HG03520 (cell line): ENCODE measurements around the gene CADPS.

Experiments used
- ATAC-seq: cut with Tn5 transposase; IDR thresholded peaks from one replicate; pipeline ENCODE4 v1.9.1; 2021; ENCODE audit warnings: mild to moderate bottlenecking, moderate library complexity; ENCODE audit not compliant: unreplicated experiment

Gene CADPS

GRCh38 chr3:62529230-62529629 is 346.0 kb downstream of the CADPS start:
- no peak for ATAC-seq

GRCh38 chr3:62527474-62527873 is 347.7 kb downstream of the CADPS start:
- ATAC-seq: no peak

- ATAC-seq: no peak
These were observed 349.9 kb downstream of the CADPS start for GRCh38 chr3:62525281-62525680.

- ATAC-seq: no peak
These were observed 351.5 kb downstream of the CADPS start for GRCh38 chr3:62523672-62524071.

- no peak for ATAC-seq
These were observed 353.6 kb downstream of the CADPS start for GRCh38 chr3:62521464-62522105.

GRCh38 chr3:62503516-62503915 is 371.7 kb downstream of the CADPS start:
- no peak for ATAC-seq

- ATAC-seq: no peak
These were observed 372.6 kb downstream of the CADPS start for GRCh38 chr3:62502315-62503300.

- no peak for ATAC-seq
These were observed 373.9 kb downstream of the CADPS start for GRCh38 chr3:62501289-62501668.

- no peak for ATAC-seq
These were observed 374.5 kb downstream of the CADPS start for GRCh38 chr3:62500556-62501288.

- no peak for ATAC-seq
These were observed 378.1 kb downstream of the CADPS start for GRCh38 chr3:62497156-62497555.

- ATAC-seq: no peak
These were observed 378.7 kb downstream of the CADPS start for GRCh38 chr3:62496503-62496902.

- no peak for ATAC-seq
These were observed 382.0 kb downstream of the CADPS start for GRCh38 chr3:62493109-62493801.

- no peak for ATAC-seq
These were observed 392.3 kb downstream of the CADPS start for GRCh38 chr3:62482961-62483360.

GRCh38 chr3:62481962-62482361 is 393.3 kb downstream of the CADPS start:
- no peak for ATAC-seq

GRCh38 chr3:62480056-62480455 is 395.2 kb downstream of the CADPS start:
- ATAC-seq: no peak

GRCh38 chr3:62479326-62479725 is 395.9 kb downstream of the CADPS start:
- ATAC-seq: no peak

GRCh38 chr3:62475306-62475705 is 399.9 kb downstream of the CADPS start:
- no peak for ATAC-seq

GRCh38 chr3:62467966-62468722 is 407.1 kb downstream of the CADPS start:
- ATAC-seq: no peak

- ATAC-seq: no peak
These were observed 412.4 kb downstream of the CADPS start for GRCh38 chr3:62462788-62463187.

GRCh38 chr3:62462104-62462762 is 413.0 kb downstream of the CADPS start:
- no peak for ATAC-seq
